ENCODE measurements around the gene PTPN13. TPM values are rescaled to one million over a fixed set of nuclear protein-coding genes. Genes with fewer than 3 reads are reported as not detected.

The PTPN13 gene
- total RNA-seq, 2 donors from 2014 or later: 18.6 to 36.4 TPM

- no peak for ATAC-seq (ENCODE audit: insufficient number of reproducible peaks, low FRiP score, low read depth)
- no peaks in the 10 kb centered on the region for H3K36me3 ChIP-seq
Measured at GRCh38 chr4:86561256-86561655, 32.9 kb upstream of the PTPN13 start.

GRCh38 chr4:86563416-86563815, 30.7 kb upstream of the PTPN13 start:
- H3K9me3 ChIP-seq: no peaks in the 10 kb centered on the region
- H3K27me3 ChIP-seq (replicated peaks; ENCODE audit: insufficient read depth): no peaks in the 10 kb centered on the region
- ATAC-seq (ENCODE audit: insufficient number of reproducible peaks, low FRiP score, low read depth): no peak
- no peak for TF ChIP-seq CTCF (IDR thresholded peaks at IDR 0.05)
- no peaks in the 10 kb centered on the region for H3K36me3 ChIP-seq
- no peak overlapping the region for H3K27ac ChIP-seq
- no peak for DNase-seq (ENCODE audit: low spot score)
- no peak overlapping the region for H3K4me3 ChIP-seq
- no peaks in the 10 kb centered on the region for H3K4me1 ChIP-seq (ENCODE audit: control insufficient read depth in 1 of 2, low read depth in 2 of 2)

More at GRCh38 chr4:86561256-86561655, 32.9 kb upstream of the PTPN13 start:
- DNase-seq (ENCODE audit: low spot score): no peak
- TF ChIP-seq CTCF (IDR thresholded peaks at IDR 0.05): no peak
- Histone ChIP-seq H3K9me3 (no peaks in the 10 kb centered on the region), H3K4me3 (no peak overlapping the region), H3K4me1 (ENCODE audit: control insufficient read depth in 1 of 2, low read depth in 2 of 2) (peaks cover 5 to 7% of the 10 kb centered on the region in 2 donors), H3K27me3 (replicated peaks; ENCODE audit: insufficient read depth) (no peaks in the 10 kb centered on the region), H3K27ac (no peak overlapping the region)

GRCh38 chr4:86564795-86565194, 29.3 kb upstream of the PTPN13 start:
- DNase-seq (ENCODE audit: low spot score) (no peak), ATAC-seq (ENCODE audit: insufficient number of reproducible peaks, low FRiP score, low read depth) (no peak)
- H3K27ac ChIP-seq: no peak overlapping the region
- H3K4me3 ChIP-seq: no peak overlapping the region
- no peak for TF ChIP-seq CTCF (IDR thresholded peaks at IDR 0.05)
- H3K9me3 ChIP-seq: no peaks in the 10 kb centered on the region
- no peaks in the 10 kb centered on the region for H3K36me3 ChIP-seq
- H3K4me1 ChIP-seq (ENCODE audit: control insufficient read depth in 1 of 2, low read depth in 2 of 2): no peaks in the 10 kb centered on the region
- no peaks in the 10 kb centered on the region for H3K27me3 ChIP-seq (replicated peaks; ENCODE audit: insufficient read depth)

- DNase-seq (ENCODE audit: low spot score): no peak
- no peaks in the 10 kb centered on the region for H3K4me1 ChIP-seq (ENCODE audit: control insufficient read depth in 1 of 2, low read depth in 2 of 2)
- TF ChIP-seq CTCF (IDR thresholded peaks at IDR 0.05): no peak
- H3K27ac ChIP-seq: no peak overlapping the region
- no peak for ATAC-seq (ENCODE audit: insufficient number of reproducible peaks, low FRiP score, low read depth)
- no peak overlapping the region for H3K4me3 ChIP-seq
- no peaks in the 10 kb centered on the region for H3K27me3 ChIP-seq (replicated peaks; ENCODE audit: insufficient read depth)
- H3K36me3 ChIP-seq: no peaks in the 10 kb centered on the region
- no peaks in the 10 kb centered on the region for H3K9me3 ChIP-seq
Measured at GRCh38 chr4:86565651-86566050, 28.5 kb upstream of the PTPN13 start.

GRCh38 chr4:86569103-86569870, 24.8 kb upstream of the PTPN13 start:
- no peak for TF ChIP-seq CTCF (IDR thresholded peaks at IDR 0.05)
- no peaks in the 10 kb centered on the region for H3K27me3 ChIP-seq (replicated peaks; ENCODE audit: insufficient read depth)
- DNase-seq (ENCODE audit: low spot score) (no peak), ATAC-seq (ENCODE audit: insufficient number of reproducible peaks, low FRiP score, low read depth) (no peak)
- H3K4me3 ChIP-seq: no peak overlapping the region
- H3K27ac ChIP-seq: no peak overlapping the region
- no peaks in the 10 kb centered on the region for H3K36me3 ChIP-seq
- no peaks in the 10 kb centered on the region for H3K9me3 ChIP-seq
- H3K4me1 ChIP-seq (ENCODE audit: control insufficient read depth in 1 of 2, low read depth in 2 of 2): no peaks in the 10 kb centered on the region
